ENCODE data around the gene SCO2.

Gene SCO2

DNA sequence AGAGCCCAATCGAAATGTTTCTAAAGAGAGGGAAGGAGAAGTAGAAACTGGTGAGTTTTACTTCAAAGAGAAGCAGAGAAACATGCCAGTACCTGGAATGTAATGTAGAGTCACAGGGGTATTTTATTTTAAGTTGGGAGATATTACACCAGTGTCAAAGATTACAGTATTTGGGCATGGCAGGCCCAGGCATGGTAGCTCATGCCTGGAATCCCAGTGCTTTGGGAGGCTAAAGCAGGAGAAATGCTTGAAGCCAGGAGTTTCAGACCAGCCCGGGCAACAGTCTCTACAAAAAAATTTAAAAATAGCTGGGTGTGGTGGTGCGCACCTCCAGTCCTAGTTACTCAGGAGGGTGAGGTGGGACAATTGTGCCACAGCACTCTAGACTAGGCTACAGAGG lies 34.6 kb upstream of the SCO2 start:
- no peaks in the 10 kb centered on the region for H4K20me1 ChIP-seq (ENCODE audit: insufficient read depth, low read length)

DNA sequence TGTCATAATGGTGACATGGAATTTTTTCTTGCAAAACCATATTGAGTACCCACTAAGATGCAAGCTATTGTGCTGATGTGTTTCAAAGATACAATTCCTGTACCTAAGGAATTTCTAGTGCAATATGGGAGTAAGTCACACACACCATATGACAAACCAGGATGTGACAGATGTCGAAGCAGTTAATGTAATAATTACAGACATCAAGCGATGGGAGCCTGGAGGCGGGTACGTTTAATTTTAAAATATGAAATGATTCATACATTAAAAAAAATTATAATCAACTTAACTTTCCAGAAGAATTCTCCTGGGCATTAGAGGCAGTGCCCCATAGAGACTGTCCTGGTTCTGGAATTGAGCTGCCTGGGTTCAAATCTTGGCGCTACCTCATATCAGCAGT lies 31.3 kb upstream of the SCO2 start:
- no peaks in the 10 kb centered on the region for H3K36me3 ChIP-seq (ENCODE audit: insufficient read depth, low read length)
- DNase-seq (no peak), ATAC-seq (ENCODE audit: insufficient read depth, low read depth) (no peak)
- H3K4me3 ChIP-seq (ENCODE audit: low read depth in 1 of 2, low read length in 2 of 2): no peak overlapping the region
- H3K9me3 ChIP-seq (ENCODE audit: insufficient read depth, low read length, severe bottlenecking): no peaks in the 10 kb centered on the region
- no peak overlapping the region for H3K27ac ChIP-seq (ENCODE audit: low read length)
- no peak overlapping the region for H2AFZ ChIP-seq (ENCODE audit: low read depth, low read length)
- no peak for TF ChIP-seq EZH2 (IDR thresholded peaks at IDR 0.05; ENCODE audit: borderline replicate concordance, low read depth, low read length, severe bottlenecking)
- TF ChIP-seq, protein P1, sequence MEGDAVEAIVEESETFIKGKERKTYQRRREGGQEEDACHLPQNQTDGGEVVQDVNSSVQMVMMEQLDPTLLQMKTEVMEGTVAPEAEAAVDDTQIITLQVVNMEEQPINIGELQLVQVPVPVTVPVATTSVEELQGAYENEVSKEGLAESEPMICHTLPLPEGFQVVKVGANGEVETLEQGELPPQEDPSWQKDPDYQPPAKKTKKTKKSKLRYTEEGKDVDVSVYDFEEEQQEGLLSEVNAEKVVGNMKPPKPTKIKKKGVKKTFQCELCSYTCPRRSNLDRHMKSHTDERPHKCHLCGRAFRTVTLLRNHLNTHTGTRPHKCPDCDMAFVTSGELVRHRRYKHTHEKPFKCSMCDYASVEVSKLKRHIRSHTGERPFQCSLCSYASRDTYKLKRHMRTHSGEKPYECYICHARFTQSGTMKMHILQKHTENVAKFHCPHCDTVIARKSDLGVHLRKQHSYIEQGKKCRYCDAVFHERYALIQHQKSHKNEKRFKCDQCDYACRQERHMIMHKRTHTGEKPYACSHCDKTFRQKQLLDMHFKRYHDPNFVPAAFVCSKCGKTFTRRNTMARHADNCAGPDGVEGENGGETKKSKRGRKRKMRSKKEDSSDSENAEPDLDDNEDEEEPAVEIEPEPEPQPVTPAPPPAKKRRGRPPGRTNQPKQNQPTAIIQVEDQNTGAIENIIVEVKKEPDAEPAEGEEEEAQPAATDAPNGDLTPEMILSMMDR (IDR thresholded peaks at IDR 0.05; ENCODE audit: borderline replicate concordance, extremely low read depth, low read length, poor library complexity, severe bottlenecking): no peak
- H3K4me1 ChIP-seq (ENCODE audit: insufficient read depth, low read length): no peaks in the 10 kb centered on the region
- H4K20me1 ChIP-seq (ENCODE audit: insufficient read depth, low read length): no peaks in the 10 kb centered on the region
- no peak overlapping the region for H3K9ac ChIP-seq (ENCODE audit: low read depth, low read length)
- H3K4me2 ChIP-seq (ENCODE audit: insufficient read depth, low read length): no peak overlapping the region
- H3K79me2 ChIP-seq (ENCODE audit: insufficient read depth, low read length): no peaks in the 10 kb centered on the region
- no peaks in the 10 kb centered on the region for H3K27me3 ChIP-seq (ENCODE audit: insufficient read depth, low read length, poor library complexity)

More for the DNA sequence above, 34.6 kb upstream of the SCO2 start:
- Histone ChIP-seq H3K27ac (ENCODE audit: low read length) (no peak overlapping the region), H3K79me2 (ENCODE audit: insufficient read depth, low read length) (no peaks in the 10 kb centered on the region), H3K36me3 (ENCODE audit: insufficient read depth, low read length) (no peaks in the 10 kb centered on the region), H3K9me3 (ENCODE audit: insufficient read depth, low read length, severe bottlenecking) (no peaks in the 10 kb centered on the region), H2AFZ (ENCODE audit: low read depth, low read length) (no peak overlapping the region), H3K4me2 (ENCODE audit: insufficient read depth, low read length) (no peak overlapping the region), H3K4me1 (ENCODE audit: insufficient read depth, low read length) (peaks cover 11% of the 10 kb centered on the region), H3K27me3 (ENCODE audit: insufficient read depth, low read length, poor library complexity) (no peaks in the 10 kb centered on the region), H3K9ac (ENCODE audit: low read depth, low read length) (no peak overlapping the region), H3K4me3 (ENCODE audit: low read depth in 1 of 2, low read length in 2 of 2) (no peak overlapping the region)
- TF ChIP-seq, protein P1 (IDR thresholded peaks at IDR 0.05; ENCODE audit: borderline replicate concordance, extremely low read depth, low read length, poor library complexity, severe bottlenecking): no peak
- TF ChIP-seq EZH2 (IDR thresholded peaks at IDR 0.05; ENCODE audit: borderline replicate concordance, low read depth, low read length, severe bottlenecking): no peak
- DNase-seq (no peak), ATAC-seq (ENCODE audit: insufficient read depth, low read depth) (no peak)

DNA sequence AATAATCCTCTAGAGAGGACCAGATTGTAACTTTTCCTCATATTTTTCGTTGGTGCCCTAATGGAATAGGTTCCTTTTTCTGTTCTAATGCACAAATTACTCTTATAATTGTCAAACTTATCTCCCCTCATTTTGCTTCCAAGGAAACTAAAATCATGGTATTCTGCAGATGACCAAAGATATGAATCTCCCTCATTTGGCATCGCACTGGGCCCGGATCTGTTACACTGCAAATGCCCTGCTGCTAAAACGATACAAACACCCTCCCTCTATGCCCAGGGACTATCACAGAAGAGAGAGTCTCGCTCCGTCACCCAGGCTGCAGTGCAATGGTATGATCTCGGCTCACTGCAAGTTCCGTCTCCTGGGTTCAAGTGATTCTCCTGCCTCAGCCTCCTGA lies 27.9 kb upstream of the SCO2 start:
- Histone ChIP-seq H3K4me1 (ENCODE audit: insufficient read depth, low read length) (no peaks in the 10 kb centered on the region), H3K4me2 (ENCODE audit: insufficient read depth, low read length) (no peak overlapping the region), H3K79me2 (ENCODE audit: insufficient read depth, low read length) (no peaks in the 10 kb centered on the region), H3K9me3 (ENCODE audit: insufficient read depth, low read length, severe bottlenecking) (no peaks in the 10 kb centered on the region), H4K20me1 (ENCODE audit: insufficient read depth, low read length) (no peaks in the 10 kb centered on the region), H3K27ac (ENCODE audit: low read length) (no peak overlapping the region), H3K9ac (ENCODE audit: low read depth, low read length) (no peak overlapping the region), H3K4me3 (ENCODE audit: low read depth in 1 of 2, low read length in 2 of 2) (no peak overlapping the region), H3K36me3 (ENCODE audit: insufficient read depth, low read length) (no peaks in the 10 kb centered on the region), H3K27me3 (ENCODE audit: insufficient read depth, low read length, poor library complexity) (no peaks in the 10 kb centered on the region), H2AFZ (ENCODE audit: low read depth, low read length) (no peak overlapping the region)
- ATAC-seq (ENCODE audit: insufficient read depth, low read depth) (no peak), DNase-seq (no peak)
- TF ChIP-seq, protein P1 (IDR thresholded peaks at IDR 0.05; ENCODE audit: borderline replicate concordance, extremely low read depth, low read length, poor library complexity, severe bottlenecking): no peak
- no peak for TF ChIP-seq EZH2 (IDR thresholded peaks at IDR 0.05; ENCODE audit: borderline replicate concordance, low read depth, low read length, severe bottlenecking)

Data from DND-41 (cell line).